ENCODE measurements around the gene CAMSAP3.
A peak's percentile ranks its signal among the peaks of the same experiment; 100 is the strongest.

CAMSAP3 gene

GRCh38 chr19:7611541-7612279, 16.0 kb downstream of the CAMSAP3 start:
- Mint-ChIP-seq H3K9me3 (no peaks in the 10 kb centered on the region), H3K36me3 (ENCODE audit: low read depth) (no peaks in the 10 kb centered on the region), H3K4me3 (no peak overlapping the region), H3K4me1 (no peaks in the 10 kb centered on the region), H3K27ac (no peak overlapping the region), H3K27me3 (ENCODE audit: low read depth, poor library complexity) (no peaks in the 10 kb centered on the region)
- no peak for TF ChIP-seq CTCF (IDR thresholded peaks at IDR 0.05)
- peak; percentile 54 for DNase-seq

GRCh38 chr19:7612282-7613274, 16.9 kb downstream of the CAMSAP3 start:
- no peak for DNase-seq
- Mint-ChIP-seq H3K27me3 (ENCODE audit: low read depth, poor library complexity) (no peaks in the 10 kb centered on the region), H3K27ac (no peak overlapping the region), H3K36me3 (ENCODE audit: low read depth) (no peaks in the 10 kb centered on the region), H3K4me1 (no peaks in the 10 kb centered on the region), H3K9me3 (no peaks in the 10 kb centered on the region), H3K4me3 (no peak overlapping the region)
- TF ChIP-seq CTCF (IDR thresholded peaks at IDR 0.05), result no peak

GRCh38 chr19:7614859-7615741, 19.4 kb downstream of the CAMSAP3 start:
- H3K4me1 Mint-ChIP-seq, result no peaks in the 10 kb centered on the region
- no peak for TF ChIP-seq CTCF (IDR thresholded peaks at IDR 0.05)
- H3K36me3 Mint-ChIP-seq (ENCODE audit: low read depth), result peaks cover 10% of the 10 kb centered on the region
- H3K27ac Mint-ChIP-seq, result no peak overlapping the region
- H3K27me3 Mint-ChIP-seq (ENCODE audit: low read depth, poor library complexity), result no peaks in the 10 kb centered on the region
- no peak overlapping the region for H3K4me3 Mint-ChIP-seq
- H3K9me3 Mint-ChIP-seq, result no peaks in the 10 kb centered on the region
- DNase-seq, result no peak

GRCh38 chr19:7617172-7617571, 21.5 kb downstream of the CAMSAP3 start:
- H3K27ac Mint-ChIP-seq, result no peak overlapping the region
- no peak overlapping the region for H3K4me3 Mint-ChIP-seq
- DNase-seq, result no peak
- no peaks in the 10 kb centered on the region for H3K4me1 Mint-ChIP-seq
- no peaks in the 10 kb centered on the region for H3K9me3 Mint-ChIP-seq
- TF ChIP-seq CTCF (IDR thresholded peaks at IDR 0.05), result no peak
- H3K27me3 Mint-ChIP-seq (ENCODE audit: low read depth, poor library complexity), result no peaks in the 10 kb centered on the region
- peaks cover 16% of the 10 kb centered on the region for H3K36me3 Mint-ChIP-seq (ENCODE audit: low read depth)

- H3K27ac Mint-ChIP-seq, result no peak overlapping the region
- no peaks in the 10 kb centered on the region for H3K9me3 Mint-ChIP-seq
- no peak for TF ChIP-seq CTCF (IDR thresholded peaks at IDR 0.05)
These were observed 22.1 kb downstream of the CAMSAP3 start for GRCh38 chr19:7617735-7618134.

More at GRCh38 chr19:7617735-7618134, 22.1 kb downstream of the CAMSAP3 start:
- no peak overlapping the region for H3K4me3 Mint-ChIP-seq
- no peaks in the 10 kb centered on the region for H3K27me3 Mint-ChIP-seq (ENCODE audit: low read depth, poor library complexity)
- H3K36me3 Mint-ChIP-seq (ENCODE audit: low read depth), result peaks cover 17% of the 10 kb centered on the region
- no peak for DNase-seq
- no peaks in the 10 kb centered on the region for H3K4me1 Mint-ChIP-seq

All from nephron progenitor cell (in vitro differentiated cells).